ENCODE results near the gene WDR4.
"Not testable (repeated sequence)": the region's sequence is repeated elsewhere in the genome, so short reads cannot be mapped to it uniquely, and the experiment has no call there.

Gene WDR4

DNA sequence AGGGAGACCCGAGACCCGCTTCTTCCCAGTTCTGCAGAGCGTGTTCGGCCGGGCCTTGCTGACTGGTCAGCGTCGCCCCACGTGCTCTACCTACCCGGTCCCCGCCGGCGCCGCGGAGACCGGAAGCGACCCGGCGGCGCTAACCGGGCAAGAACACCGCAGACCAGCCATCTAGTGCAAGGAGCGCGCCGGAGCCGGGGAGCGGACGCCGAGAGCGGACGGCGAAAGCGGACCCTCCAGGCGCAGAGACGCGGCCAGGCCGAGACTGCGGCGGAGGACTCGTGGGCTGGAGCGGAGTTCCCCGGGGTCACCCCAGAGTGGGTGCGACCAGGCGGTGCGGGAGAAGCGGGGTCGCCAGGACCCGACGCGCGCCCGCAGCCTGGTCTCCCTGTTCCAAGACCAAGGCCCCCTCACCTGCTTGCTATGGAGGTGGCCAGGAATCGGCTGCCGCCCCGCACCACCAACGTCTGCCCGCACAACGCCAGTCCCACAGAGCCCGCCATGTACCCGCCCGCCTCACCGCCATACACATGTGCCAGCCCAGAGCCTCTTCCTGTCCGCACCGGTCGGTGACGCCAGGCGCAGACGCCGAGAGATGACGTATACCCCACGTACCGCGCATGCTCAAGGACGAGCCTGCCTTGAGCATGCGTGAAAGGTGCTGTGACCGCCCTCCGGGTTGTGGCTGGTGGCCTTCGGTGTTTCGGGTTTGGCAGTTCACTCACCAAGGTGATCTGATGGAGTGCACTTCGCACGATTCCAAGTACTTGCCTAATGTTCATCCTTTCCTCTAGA is at the start of gene WDR4:
TSS of gene WDR4 (minus strand) at position 547 of the 795 bp plus-strand sequence. CDS start at position 503, 44 bp downstream.
- peak; percentile 98 for DNase-seq (ENCODE audit: low read depth)

DNA sequence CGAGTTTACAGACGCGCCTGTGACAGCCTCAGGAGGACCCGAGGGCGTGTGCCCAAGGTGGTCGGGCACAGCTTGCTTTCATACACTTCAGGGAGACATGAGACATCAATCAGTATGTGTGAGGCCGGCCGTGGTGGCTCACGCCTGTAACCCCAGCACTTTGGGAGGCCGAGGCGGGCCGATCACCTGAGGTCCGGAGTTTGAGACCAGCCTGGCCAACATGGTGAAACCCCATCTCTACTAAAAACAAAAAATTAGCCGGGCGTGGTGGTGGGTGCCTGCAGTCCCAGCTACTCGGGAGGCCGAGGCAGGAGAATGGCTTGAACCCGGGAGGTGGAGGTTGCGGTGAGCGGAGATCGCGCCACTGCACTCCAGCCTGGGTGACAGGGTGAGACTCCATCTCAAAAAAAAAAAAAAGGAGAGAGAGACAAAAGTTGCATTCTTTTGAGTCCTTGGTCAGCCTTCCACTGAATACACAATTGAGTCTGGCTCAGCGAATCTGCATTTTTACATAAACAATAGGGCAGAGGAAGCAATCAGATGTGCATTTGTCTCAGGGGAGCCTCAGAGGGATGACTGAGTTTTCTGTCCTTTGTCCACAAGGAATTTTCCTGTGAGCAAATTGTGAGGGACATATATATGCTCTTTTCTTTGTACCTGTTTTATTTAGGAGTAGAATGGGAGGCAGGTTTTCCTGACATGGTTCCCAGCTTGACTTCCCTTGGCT is 48.3 kb upstream of the WDR4 start:
- not testable (repeated sequence) for DNase-seq (ENCODE audit: low read depth)

- DNase-seq (ENCODE audit: low read depth), result no peak
Observed at GRCh38 chr21:42925114-42925926, 46.0 kb upstream of the WDR4 start, which contains the start of gene ERVH48-1. ERVH48-1 (minus strand) TSS chr21:42925630; CDS start chr21:42919006, 6,624 bp downstream.

DNA sequence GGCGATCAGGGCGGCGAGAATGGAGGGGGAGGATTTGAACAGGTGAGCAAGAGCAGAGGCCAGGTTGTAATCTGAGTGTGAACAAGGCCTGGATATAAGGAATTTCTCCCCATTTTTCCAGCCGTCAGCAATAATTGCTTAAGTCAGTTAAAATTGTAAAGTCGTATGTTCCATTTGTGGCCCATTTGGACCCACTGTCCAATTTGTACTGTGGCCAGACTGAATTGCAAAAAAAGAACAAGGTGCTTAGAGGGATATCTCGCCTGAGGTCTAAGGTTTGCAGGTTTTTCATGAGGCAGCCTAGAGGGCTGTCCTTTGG is 45.1 kb upstream of the WDR4 start:
- DNase-seq (ENCODE audit: low read depth), result no peak

DNA sequence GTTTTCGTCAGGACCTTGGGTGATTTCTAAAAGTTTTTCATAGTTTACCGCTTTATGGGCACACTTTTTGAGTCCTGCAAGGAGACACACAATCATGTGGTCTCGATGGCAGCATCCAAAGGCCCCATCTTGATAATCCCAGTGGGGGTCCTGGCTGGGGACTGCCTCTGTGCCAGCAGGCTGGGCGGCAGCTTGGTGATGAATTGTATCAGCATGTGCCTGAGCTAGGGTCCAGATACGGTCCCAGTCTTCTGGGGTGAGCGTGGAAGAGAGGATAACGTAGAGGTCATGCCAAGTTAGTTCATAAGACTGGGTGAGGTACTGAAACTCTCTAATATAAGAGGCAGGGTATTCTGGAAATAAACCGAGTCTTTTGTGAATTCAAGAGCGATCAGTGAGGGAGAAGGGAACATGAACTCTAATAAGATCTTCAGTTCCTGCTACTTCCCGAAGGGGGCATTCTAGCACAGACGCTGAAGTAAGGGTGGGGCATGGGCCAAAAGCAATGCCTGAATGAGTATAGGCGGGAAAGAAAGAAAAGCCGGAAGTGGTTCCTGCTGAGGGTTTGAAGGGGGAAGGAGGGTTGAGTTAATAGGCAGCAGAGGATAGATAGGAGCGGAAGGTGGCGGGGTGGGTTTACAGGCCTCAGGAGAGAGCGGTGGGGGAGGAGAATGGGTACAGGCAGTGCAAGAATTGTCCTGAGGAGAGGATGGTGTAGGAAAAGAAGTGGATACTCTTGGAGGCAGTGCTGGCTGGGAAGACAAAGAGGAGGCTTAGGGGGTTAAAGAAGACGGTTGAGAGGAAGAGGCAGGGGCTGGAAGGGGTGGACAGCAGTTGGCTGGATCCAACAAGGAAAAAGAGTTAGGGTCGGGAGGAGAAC is 44.5 kb upstream of the WDR4 start:
- peak; percentile 27 for DNase-seq (ENCODE audit: low read depth)

DNA sequence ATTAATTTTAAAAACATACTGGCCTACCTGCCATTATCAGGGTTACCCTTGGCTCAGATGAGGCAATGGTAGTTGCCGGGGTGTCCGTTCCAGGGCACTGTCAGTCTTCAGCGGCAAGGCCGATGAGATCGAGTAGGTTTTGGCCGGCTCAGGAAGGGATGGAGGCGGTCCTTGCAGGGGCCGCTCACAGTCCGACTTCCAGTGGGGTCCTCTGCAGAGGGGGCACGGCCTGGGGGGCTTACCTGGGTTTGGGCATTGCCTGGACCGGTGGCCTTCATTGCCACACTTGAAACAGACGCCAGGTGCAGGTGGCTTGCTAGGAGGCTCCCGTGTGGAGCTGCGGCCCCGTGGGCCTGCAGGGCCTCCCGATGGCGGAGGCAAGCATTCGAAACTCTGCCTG is 43.6 kb upstream of the WDR4 start:
- DNase-seq (ENCODE audit: low read depth), result no peak

- no peak for DNase-seq (ENCODE audit: low read depth)
Observed at GRCh38 chr21:42921927-42922326, 42.6 kb upstream of the WDR4 start.

- DNase-seq (ENCODE audit: low read depth), result no peak
Observed at GRCh38 chr21:42918291-42918690, 39.0 kb upstream of the WDR4 start.

- DNase-seq (ENCODE audit: low read depth), result no peak
Observed at GRCh38 chr21:42913476-42913875, 34.1 kb upstream of the WDR4 start.

GRCh38 chr21:42911920-42912319 is 32.6 kb upstream of the WDR4 start:
- DNase-seq (ENCODE audit: low read depth), result not testable (repeated sequence)

DNA sequence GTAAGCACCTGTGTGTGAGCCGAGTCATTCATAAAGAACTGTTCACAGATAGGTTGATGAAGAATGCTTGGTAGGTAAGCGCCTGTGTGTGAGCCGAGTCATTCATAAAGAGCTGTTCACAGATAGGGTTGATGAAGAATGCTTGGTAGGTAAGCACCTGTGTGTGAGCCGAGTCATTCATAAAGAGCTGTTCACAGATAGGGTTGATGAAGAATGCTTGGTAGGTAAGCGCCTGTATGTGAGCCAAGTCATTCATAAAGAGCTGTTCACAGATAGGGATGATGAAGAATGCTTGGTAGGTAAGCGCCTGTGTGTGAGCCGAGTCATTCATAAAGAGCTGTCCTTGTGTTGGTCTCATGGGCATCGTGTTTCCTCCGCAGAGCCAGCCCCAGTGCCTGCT is 29.1 kb upstream of the WDR4 start:
- not testable (repeated sequence) for DNase-seq (ENCODE audit: low read depth)

GRCh38 chr21:42906233-42906632 is 26.9 kb upstream of the WDR4 start:
- no peak for DNase-seq (ENCODE audit: low read depth)

- no peak for DNase-seq (ENCODE audit: low read depth)
Observed at GRCh38 chr21:42905195-42905594, 25.9 kb upstream of the WDR4 start.

GRCh38 chr21:42903817-42904216 is 24.5 kb upstream of the WDR4 start:
- DNase-seq (ENCODE audit: low read depth), result no peak

GRCh38 chr21:42900446-42900845 is 21.1 kb upstream of the WDR4 start:
- DNase-seq (ENCODE audit: low read depth), result no peak

DNA sequence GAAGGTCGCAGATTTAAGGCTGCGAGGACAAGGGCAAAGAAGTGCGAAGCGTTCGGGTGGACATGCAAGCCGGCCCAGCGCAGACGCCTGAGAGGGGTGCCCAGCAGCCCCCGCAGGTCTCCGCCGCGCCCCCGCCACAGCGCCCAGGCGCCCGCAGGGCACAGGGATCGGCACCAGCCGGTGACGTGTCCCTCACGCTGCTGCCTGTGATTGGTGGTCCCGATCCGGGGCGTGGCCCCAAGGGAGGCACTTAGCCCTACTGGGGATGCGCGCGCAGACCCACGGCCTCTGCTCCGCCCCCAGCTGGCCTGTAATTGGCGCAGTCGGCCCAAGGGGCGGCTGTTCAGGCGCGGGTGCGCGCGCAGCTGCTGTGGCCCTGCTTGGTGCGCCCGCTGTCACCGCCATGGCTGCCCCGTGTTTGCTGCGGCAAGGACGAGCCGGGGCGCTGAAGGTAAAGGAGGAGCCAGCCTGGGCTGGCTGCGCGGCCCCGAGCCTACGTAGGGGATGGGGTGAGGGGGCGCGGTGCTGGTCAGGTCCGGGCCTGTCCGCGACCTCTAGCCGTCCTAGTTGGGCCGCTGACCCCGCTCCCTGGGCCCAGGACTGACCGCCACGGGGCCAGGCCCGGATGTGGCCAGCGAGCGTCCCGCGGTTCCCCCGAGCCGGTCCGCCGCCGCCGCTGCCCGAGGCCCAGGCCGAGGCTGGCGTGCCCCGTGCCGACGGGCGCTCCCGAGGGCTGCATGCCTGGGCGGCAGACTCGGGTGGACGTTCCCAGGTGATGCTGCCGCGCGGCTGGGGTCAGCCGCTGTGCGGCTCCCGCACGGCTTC is 13.8 kb upstream of the WDR4 start, which contains the start of gene NDUFV3:
TSS of gene NDUFV3 (plus strand) at position 379 of the 825 bp plus-strand sequence. CDS start at position 404, 25 bp downstream.
- peak; percentile 100 for DNase-seq (ENCODE audit: low read depth)

- no peak for DNase-seq (ENCODE audit: low read depth)
Observed at GRCh38 chr21:42892582-42892930, 13.2 kb upstream of the WDR4 start.

DNA sequence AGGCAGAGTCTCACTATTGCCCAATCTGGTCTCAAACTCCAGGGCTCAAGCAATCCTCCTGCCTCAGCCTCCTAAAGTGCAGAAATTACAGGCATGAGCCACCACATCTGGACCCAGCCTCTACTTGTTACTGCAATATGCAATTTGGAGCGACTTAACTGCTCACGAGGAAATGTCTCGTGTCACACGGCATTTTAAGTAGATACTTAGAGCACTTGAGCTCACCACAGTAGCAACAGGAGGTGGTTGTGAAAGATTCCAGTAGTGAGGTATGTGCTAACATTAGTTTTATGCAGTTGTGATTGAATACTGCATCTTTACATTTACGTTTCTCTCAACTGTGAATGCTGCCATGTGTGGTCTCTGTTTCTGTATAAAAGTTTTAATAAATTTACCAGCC is 8.0 kb upstream of the WDR4 start:
- no peak for DNase-seq (ENCODE audit: low read depth)

- DNase-seq (ENCODE audit: low read depth), result no peak
Observed at GRCh38 chr21:42883921-42884320, 4.6 kb upstream of the WDR4 start.

GRCh38 chr21:42880352-42880751 is 1.0 kb upstream of the WDR4 start:
- DNase-seq (ENCODE audit: low read depth), result no peak

- no peak for DNase-seq (ENCODE audit: low read depth)
Observed at GRCh38 chr21:42878678-42878992, 704 bp downstream of the WDR4 start.

All from stimulated activated CD8-positive, alpha-beta memory T cell treated with anti-CD3 and anti-CD28 coated beads, Interleukin-7, amount 100 ng/mL, for 24 hours (primary cell).